Mucosa of descending colon (tissue), 3 donors: ENCODE data around the gene TMEM89. TPM values are rescaled to one million over a fixed set of nuclear protein-coding genes. Genes with fewer than 3 reads are reported as not detected.

ENCODE experiments used
- ATAC-seq: fragments of 200-7000 bp; cut with Tn5 transposase; one replicate; pipeline ENCODE4 v1.9.1; 2020; ENCODE audit warnings: mild to moderate bottlenecking, moderate library complexity
- DNase-seq, 3 donors: peaks; one replicate each; pipeline ENCODE4 v3.0.0-alpha.2; 2020
- H3K36me3 ChIP-seq: fragments of 200-600 bp; one replicate; pipeline ENCODE4 v1.8.0; 2021; ENCODE audit warnings: low read depth, mild to moderate bottlenecking
- H3K4me1 ChIP-seq: fragments of 200-600 bp; one replicate; pipeline ENCODE4 v1.8.0; 2021; ENCODE audit warnings: low read depth, mild to moderate bottlenecking
- H3K4me3 ChIP-seq: fragments of 200-600 bp; one replicate; pipeline ENCODE4 v1.8.0; 2021; ENCODE audit warnings: mild to moderate bottlenecking
- H3K9me3 ChIP-seq: fragments of 200-600 bp; one replicate; pipeline ENCODE4 v1.8.0; 2021; ENCODE audit warnings: mild to moderate bottlenecking
- CTCF ChIP-seq: fragments of 200-600 bp; IDR thresholded peaks from one replicate; pipeline ENCODE4 v1.8.0; 2022; ENCODE audit warnings: antibody characterized with exemption, mild to moderate bottlenecking
- intact Hi-C, 2 donors: fragments of 100-400 bp; cut with DNase I in 1 of 2; cut with micrococcal nuclease in 1 of 2; formaldehyde crosslinking; loops; one replicate each; pipeline versions ENCODE4 v1.11.0 to v1.11.1; 2022; cut with DNase I, micrococcal nuclease
- total RNA-seq, 3 donors: library from RNA; stranded (reverse); fragmentation: NEBNext Ultra II Directional in 2 of 3; extraction: Animal tissue kit (Norgen Biotek cat#: 25700) in 2 of 3; gene quantifications; one replicate each; pipeline versions ENCODE4 v1.2.1 to v1.2.4, GENCODE V29; 2021 to 2023
- donor health status: DM: no; HTN: no; CAD: no; lungs with moderate emphysema.
- donor health status: DM: no; HTN: no; CAD: no.
- donor health status: DM: no; HTN: yes; CAD: no.

Gene TMEM89
- total RNA-seq, 3 donors from 2014 or later = 0.65 to 1.1 TPM; not detected in 1

GRCh38 chr3:48655606-48656005 is 34.0 kb upstream of the TMEM89 start:
- ATAC-seq = peak; percentile 12
- no peak for DNase-seq
- intact Hi-C loops = no loop called here

GRCh38 chr3:48655063-48655462 is 33.5 kb upstream of the TMEM89 start:
- intact Hi-C loops = no loop called here
- ATAC-seq = no peak
- Histone ChIP-seq H3K4me3 (no peak overlapping the region), H3K4me1 (no peaks in the 10 kb centered on the region), H3K36me3 (no peaks in the 10 kb centered on the region), H3K9me3 (no peaks in the 10 kb centered on the region)
- DNase-seq = no peak
- no peak for TF ChIP-seq CTCF

More at GRCh38 chr3:48655606-48656005, 34.0 kb upstream of the TMEM89 start:
- TF ChIP-seq CTCF = no peak
- Histone ChIP-seq H3K4me1 (no peaks in the 10 kb centered on the region), H3K36me3 (no peaks in the 10 kb centered on the region), H3K4me3 (no peak overlapping the region), H3K9me3 (no peaks in the 10 kb centered on the region)

- H3K4me3 ChIP-seq = no peak overlapping the region
- H3K9me3 ChIP-seq = no peaks in the 10 kb centered on the region
- DNase-seq (no peak), ATAC-seq (no peak)
- H3K4me1 ChIP-seq = no peaks in the 10 kb centered on the region
- H3K36me3 ChIP-seq = no peaks in the 10 kb centered on the region
- TF ChIP-seq CTCF = no peak
- intact Hi-C loops = no loop called here
Observed at GRCh38 chr3:48652923-48653715, 31.6 kb upstream of the TMEM89 start.

- Histone ChIP-seq H3K4me3 (no peak overlapping the region), H3K4me1 (no peaks in the 10 kb centered on the region), H3K36me3 (no peaks in the 10 kb centered on the region), H3K9me3 (no peaks in the 10 kb centered on the region)
- ATAC-seq (no peak), DNase-seq (no peak)
- intact Hi-C loops = no loop called here
- TF ChIP-seq CTCF = no peak
Observed at GRCh38 chr3:48651771-48652170, 30.2 kb upstream of the TMEM89 start.

GRCh38 chr3:48650723-48651122 is 29.2 kb upstream of the TMEM89 start:
- no peak for TF ChIP-seq CTCF
- no peaks in the 10 kb centered on the region for H3K9me3 ChIP-seq
- H3K4me1 ChIP-seq = no peaks in the 10 kb centered on the region
- H3K4me3 ChIP-seq = no peak overlapping the region
- no peaks in the 10 kb centered on the region for H3K36me3 ChIP-seq
- peak in 2 of 3 donors; percentile 48 to 52 for DNase-seq
- intact Hi-C loops = no loop called here
- peak; percentile 73 for ATAC-seq
